Esophagus muscularis mucosa (tissue), 4 donors: ENCODE measurements around the gene RAB11FIP5. TPM values are rescaled to one million over a fixed set of nuclear protein-coding genes. Genes with fewer than 3 reads are reported as not detected.

ENCODE experiments used
- DNase-seq: peaks from one replicate; pipeline ENCODE4 v3.0.0-alpha.2; 2017; ENCODE audit errors: extremely low spot score
- H3K27ac ChIP-seq, 4 donors: fragments of 200-600 bp; sonication (generic); replicated peaks in 1 of 4; 1 replicate in 3 of 4; 2 replicates in 1 of 4; pipeline ENCODE4 v1.5.1; 2016 to 2019; ENCODE audit warnings: mild to moderate bottlenecking in 1 of 4
- H3K27me3 ChIP-seq, 4 donors: fragments of 200-600 bp; sonication (generic); one replicate each; pipeline versions ENCODE4 v1.5.1 to v1.6.0; 2016 to 2019
- H3K36me3 ChIP-seq, 4 donors: fragments of 200-600 bp; sonication (generic); one replicate each; pipeline ENCODE4 v1.5.1; 2016 to 2019
- H3K4me1 ChIP-seq, 4 donors: fragments of 200-600 bp; sonication (generic); one replicate each; pipeline ENCODE4 v1.5.1; 2016 to 2019
- H3K4me3 ChIP-seq, 4 donors: fragments of 200-600 bp; sonication (generic); 1 replicate in 2 of 4; 2 replicates in 2 of 4; pipeline ENCODE4 v1.5.1; 2016 to 2019; ENCODE audit warnings: mild to moderate bottlenecking in 4 of 4, moderate library complexity in 1 of 4
- H3K9me3 ChIP-seq, 4 donors: fragments of 200-600 bp; sonication (generic); 1 replicate in 3 of 4; 2 replicates in 1 of 4; pipeline ENCODE4 v1.5.1; 2016 to 2019
- CTCF ChIP-seq, 3 experiments: fragments of 200-600 bp in 2 of 3; fragments of 450-650 bp in 1 of 3; sonication (generic) in 2 of 3; IDR thresholded peaks; one replicate each; pipeline ENCODE4 v1.5.1; 2017 to 2019; ENCODE audit warnings: antibody characterized with exemption in 3 of 3, mild to moderate bottlenecking in 2 of 3, moderate library complexity in 1 of 3
- EP300 ChIP-seq: sonication (generic); formaldehyde crosslinking; IDR thresholded peaks from one replicate; pipeline ENCODE4 v1.6.1; 2017; ENCODE audit warnings: antibody characterized with exemption
- POLR2A ChIP-seq: fragments of 450-650 bp; IDR thresholded peaks from one replicate; pipeline ENCODE4 v1.6.1; 2017; ENCODE audit warnings: antibody characterized with exemption, moderate library complexity, mild to moderate bottlenecking, low read depth
- POLR2AphosphoS5 ChIP-seq, 2 donors: sonication (generic); formaldehyde crosslinking; IDR thresholded peaks; one replicate each; pipeline ENCODE4 v1.6.1; 2017; ENCODE audit warnings: antibody characterized with exemption in 2 of 2
- WGBS: methylation state at CpG from one replicate; pipeline ENCODE4 v1.1.5; 2018; 5-methylcytosine and 5-hydroxymethylcytosine counted together
- intact Hi-C: fragments of 100-400 bp; cut with DNase I; formaldehyde crosslinking; loops from one replicate; pipeline ENCODE4 v1.15.1; 2023
- total RNA-seq, 4 donors: library from RNA; depleted of rRNA; stranded (reverse); fragments of >200 nt; gene quantifications; one replicate each; pipeline versions ENCODE4 v1.1.0 to v1.2.1, GENCODE V29; 2016

Gene RAB11FIP5
- total RNA-seq, 4 donors from 2014 or later = 17.0 to 46.4 (median 38.4) TPM

GRCh38 chr2:73134471-73134870 is 21.7 kb upstream of the RAB11FIP5 start:
- Histone ChIP-seq H3K4me3 (no peak overlapping the region), H3K9me3 (no peaks in the 10 kb centered on the region), H3K36me3 (no peaks in the 10 kb centered on the region), H3K4me1 (no peaks in the 10 kb centered on the region), H3K27me3 (no peaks in the 10 kb centered on the region), H3K27ac (no peak overlapping the region)
- intact Hi-C loops = no loop called here
- WGBS = 70% methylated on average over 4 of the region's 4 CpGs
- no peak for DNase-seq
- TF ChIP-seq EP300 = no peak
- no peak for TF ChIP-seq POLR2A
- TF ChIP-seq CTCF (IDR thresholded peaks at IDR 0.05) = no peak
- no peak for TF ChIP-seq POLR2AphosphoS5 (IDR thresholded peaks at IDR 0.05)

- no peaks in the 10 kb centered on the region for H3K27me3 ChIP-seq
- intact Hi-C loops = no loop called here
- H3K27ac ChIP-seq = no peak overlapping the region
- 58% methylated on average over 2 of the region's 4 CpGs for WGBS
- DNase-seq = no peak
- H3K36me3 ChIP-seq = no peaks in the 10 kb centered on the region
- H3K9me3 ChIP-seq = no peaks in the 10 kb centered on the region
- no peak overlapping the region for H3K4me3 ChIP-seq
- TF ChIP-seq EP300 (no peak), POLR2AphosphoS5 (IDR thresholded peaks at IDR 0.05) (no peak), CTCF (IDR thresholded peaks at IDR 0.05) (no peak), POLR2A (no peak)
- H3K4me1 ChIP-seq = no peaks in the 10 kb centered on the region
Measured at GRCh38 chr2:73133566-73134197, 20.9 kb upstream of the RAB11FIP5 start.

- TF ChIP-seq CTCF (IDR thresholded peaks at IDR 0.05) (no peak), POLR2AphosphoS5 (IDR thresholded peaks at IDR 0.05) (no peak), EP300 (no peak), POLR2A (no peak)
- Histone ChIP-seq H3K4me3 (no peak overlapping the region), H3K27me3 (no peaks in the 10 kb centered on the region), H3K9me3 (no peaks in the 10 kb centered on the region), H3K36me3 (no peaks in the 10 kb centered on the region), H3K4me1 (no peaks in the 10 kb centered on the region), H3K27ac (no peak overlapping the region)
- intact Hi-C loops = no loop called here
- DNase-seq = no peak
- WGBS = 88% methylated on average over 3 of the region's 3 CpGs
Measured at GRCh38 chr2:73131807-73132206, 19.1 kb upstream of the RAB11FIP5 start.

- DNase-seq = no peak
- no peak for TF ChIP-seq CTCF (IDR thresholded peaks at IDR 0.05)
- no peak for TF ChIP-seq POLR2A
- no peak for TF ChIP-seq POLR2AphosphoS5 (IDR thresholded peaks at IDR 0.05)
- no peak for TF ChIP-seq EP300
- intact Hi-C loops = no loop called here
- Histone ChIP-seq H3K27ac (no peak overlapping the region), H3K36me3 (no peaks in the 10 kb centered on the region), H3K4me3 (no peak overlapping the region), H3K27me3 (no peaks in the 10 kb centered on the region), H3K4me1 (no peaks in the 10 kb centered on the region), H3K9me3 (no peaks in the 10 kb centered on the region)
- 72% methylated on average over 5 of the region's 5 CpGs for WGBS
Measured at GRCh38 chr2:73130790-73131189, 18.0 kb upstream of the RAB11FIP5 start.
